Adrenal gland (tissue), 5 donors: Measurements from ENCODE around the gene HLA-B.

Experiments used
- CTCF ChIP-seq, 6 experiments: fragments of 450-650 bp in 4 of 6; fragments of 200-600 bp in 2 of 6; sonication (generic) in 1 of 6; IDR thresholded peaks; 1 replicate in 5 of 6; 2 replicates in 1 of 6; pipeline versions ENCODE4 v1.5.1 to v1.8.0; 2016 to 2021; ENCODE audit warnings: antibody characterized with exemption in 6 of 6, mild to moderate bottlenecking in 2 of 6, moderate library complexity in 1 of 6
- POLR2A ChIP-seq, 2 donors: fragments of 450-650 bp; IDR thresholded peaks; one replicate each; pipeline ENCODE4 v1.6.1; 2017; ENCODE audit warnings: antibody characterized with exemption in 2 of 2, mild to moderate bottlenecking in 2 of 2, moderate library complexity in 1 of 2
- donor health status: DM: no; HTN: no; CAD: no.

GRCh38 chr6:31336896-31337496, 20.0 kb downstream of the HLA-B start:
- TF ChIP-seq CTCF (IDR thresholded peaks at IDR 0.05) (no peak), POLR2A (IDR thresholded peaks at IDR 0.05) (no peak)
